DMS79 treated with DMSO at 0.1 percent for 48 hours (cell line): ENCODE measurements around the gene SSBP3.

Experiments used
- DNase-seq: peaks from one replicate; lab custom pipeline; 2025; lab: John Stamatoyannopoulos, UW

The SSBP3 gene

DNA sequence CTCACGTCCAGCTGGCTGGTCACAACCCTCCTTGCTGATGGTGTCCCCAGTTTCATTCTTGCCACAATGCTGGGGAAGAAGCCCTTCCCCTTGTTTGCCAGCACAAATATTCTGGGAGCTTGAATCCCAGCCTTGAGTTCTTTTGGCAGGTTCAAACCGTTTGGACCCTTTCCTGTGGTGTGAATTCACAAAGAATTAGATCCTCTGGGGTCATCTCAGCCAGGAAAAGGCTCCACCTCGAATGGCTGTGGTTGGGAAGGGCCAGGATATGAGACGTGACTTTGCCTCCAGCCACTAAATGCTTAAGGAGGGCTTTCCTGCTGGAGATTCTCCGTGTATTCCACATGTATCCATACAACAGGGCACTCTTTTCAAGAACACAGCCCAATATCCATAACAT, 139.3 kb downstream of the SSBP3 start:
- no peak for DNase-seq

DNA sequence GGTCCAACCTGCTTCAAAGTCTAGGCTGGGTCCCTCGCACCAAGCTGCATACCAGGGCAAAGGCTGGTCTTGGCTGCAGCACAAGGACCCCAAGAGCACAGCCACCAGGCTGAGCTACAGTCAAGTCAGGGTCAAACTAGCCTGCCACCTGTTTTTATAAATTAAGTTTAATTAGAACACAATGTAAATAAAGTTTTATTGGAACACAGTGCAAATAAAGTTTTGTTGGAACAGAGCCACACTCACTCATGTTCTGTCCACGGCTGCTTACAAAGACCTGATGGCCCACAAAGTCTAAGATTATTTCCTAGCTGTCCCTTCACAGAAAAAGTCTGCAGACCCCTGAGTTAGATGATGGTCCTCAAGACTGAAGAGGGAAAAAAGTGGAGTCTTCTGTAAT, 140.0 kb downstream of the SSBP3 start:
- DNase-seq, result no peak

DNA sequence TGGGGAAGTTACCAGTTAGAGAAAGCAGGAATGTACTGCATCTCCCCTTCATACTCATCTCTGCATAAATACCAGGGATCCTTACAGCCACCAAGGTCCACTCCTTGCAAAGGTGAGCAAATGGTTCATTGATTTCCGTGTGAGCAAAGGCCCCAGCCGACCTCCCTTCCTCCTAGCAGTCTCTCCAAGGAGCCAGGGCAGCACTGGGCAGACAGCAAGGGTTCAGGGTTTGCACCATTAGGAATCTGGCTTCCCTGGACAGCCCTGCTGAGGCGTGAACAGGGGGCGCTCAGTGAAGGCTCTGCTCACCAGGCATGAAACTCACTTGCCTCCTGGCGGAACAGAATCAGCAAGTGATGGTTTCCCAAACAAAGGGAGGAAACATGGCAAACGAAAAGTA, 140.5 kb downstream of the SSBP3 start:
- no peak for DNase-seq

DNA sequence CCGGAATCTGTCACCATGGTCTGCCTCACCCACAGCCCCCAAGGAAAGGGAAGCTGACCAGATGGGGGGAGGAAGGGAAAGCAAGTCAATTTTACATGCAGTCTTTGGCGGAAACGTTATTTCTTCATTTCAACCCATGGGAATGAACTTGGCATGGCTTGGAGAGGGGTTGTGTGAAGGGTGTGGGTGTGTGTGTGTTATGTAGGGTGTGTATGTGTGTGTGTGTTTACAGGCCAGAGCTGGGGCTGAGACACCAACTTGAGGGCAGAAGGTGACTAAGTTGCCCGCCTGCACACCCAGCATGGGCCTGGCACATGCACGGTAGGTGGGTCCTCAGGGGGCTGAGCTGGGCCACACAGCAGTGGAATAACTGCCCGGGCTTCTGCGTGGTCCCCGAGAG, 141.1 kb downstream of the SSBP3 start:
- DNase-seq, result no peak

DNA sequence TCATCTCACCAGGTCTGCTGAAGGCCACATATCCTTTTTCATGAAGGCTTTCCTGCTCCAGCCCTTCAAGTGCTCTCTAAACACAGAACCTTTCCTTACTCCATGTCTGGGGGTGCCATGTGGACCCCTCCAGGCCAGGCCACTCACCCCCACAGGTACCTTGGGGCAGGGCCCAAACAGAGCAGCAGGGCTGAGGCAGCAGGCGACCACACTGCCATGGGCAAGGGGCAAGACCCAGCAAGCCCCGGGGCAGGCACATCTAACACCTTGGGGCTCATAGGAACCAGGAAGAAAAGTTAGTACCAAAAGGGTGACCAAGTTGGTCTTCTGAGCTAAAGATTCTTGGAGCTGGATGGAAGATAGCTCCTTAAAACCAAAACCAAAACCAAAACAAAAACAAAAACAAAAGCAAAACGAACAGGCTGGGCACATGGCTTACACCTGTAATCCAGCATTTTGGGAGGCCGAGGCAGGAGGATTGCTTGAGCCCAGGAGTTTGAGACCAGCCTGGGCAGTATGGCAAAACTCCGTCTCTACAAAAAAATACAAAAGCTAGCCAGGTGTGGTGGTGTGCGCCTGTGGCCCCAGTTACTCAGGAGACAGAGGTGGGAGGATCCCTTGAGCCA, 142.5 kb downstream of the SSBP3 start:
- no peak for DNase-seq

DNA sequence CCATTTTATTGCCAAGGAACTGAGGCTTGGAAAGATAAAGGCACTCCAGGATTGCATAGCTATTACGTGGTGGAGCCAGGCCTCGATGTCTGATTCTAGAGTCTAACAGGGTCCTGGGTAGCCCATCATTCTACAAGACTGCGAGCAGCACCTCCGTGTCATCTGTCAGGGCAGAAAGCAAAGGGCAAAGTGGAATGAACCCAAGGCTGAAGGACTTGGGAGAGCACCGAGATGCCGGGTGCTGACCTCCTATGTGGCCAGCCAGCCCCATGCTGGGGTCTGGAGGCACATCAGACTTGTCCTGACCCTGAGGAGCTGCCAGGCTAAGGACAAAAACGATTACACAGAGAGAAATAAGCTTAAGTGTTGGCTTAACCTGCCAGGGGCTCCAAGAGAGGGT, 143.9 kb downstream of the SSBP3 start:
- no peak for DNase-seq

DNA sequence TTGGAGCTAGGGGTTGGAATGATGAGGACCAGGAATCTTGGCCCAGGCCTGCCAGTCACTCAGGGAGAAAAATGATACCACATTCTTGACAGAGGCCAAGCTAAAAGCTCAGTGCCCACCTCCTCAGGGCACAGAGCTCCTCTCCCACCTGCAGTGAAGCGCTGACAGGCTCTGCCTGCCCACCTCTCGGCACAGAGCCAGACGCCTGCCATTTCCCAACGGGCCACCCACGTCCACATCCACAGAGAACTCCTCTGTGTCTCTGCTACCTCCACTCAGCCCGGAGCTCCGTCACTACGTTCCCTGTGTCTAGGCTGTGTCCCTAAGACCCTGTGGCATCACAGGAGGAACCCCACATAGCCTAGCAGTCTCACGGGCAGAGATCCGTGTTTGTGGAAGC, 145.4 kb downstream of the SSBP3 start:
- no peak for DNase-seq

DNA sequence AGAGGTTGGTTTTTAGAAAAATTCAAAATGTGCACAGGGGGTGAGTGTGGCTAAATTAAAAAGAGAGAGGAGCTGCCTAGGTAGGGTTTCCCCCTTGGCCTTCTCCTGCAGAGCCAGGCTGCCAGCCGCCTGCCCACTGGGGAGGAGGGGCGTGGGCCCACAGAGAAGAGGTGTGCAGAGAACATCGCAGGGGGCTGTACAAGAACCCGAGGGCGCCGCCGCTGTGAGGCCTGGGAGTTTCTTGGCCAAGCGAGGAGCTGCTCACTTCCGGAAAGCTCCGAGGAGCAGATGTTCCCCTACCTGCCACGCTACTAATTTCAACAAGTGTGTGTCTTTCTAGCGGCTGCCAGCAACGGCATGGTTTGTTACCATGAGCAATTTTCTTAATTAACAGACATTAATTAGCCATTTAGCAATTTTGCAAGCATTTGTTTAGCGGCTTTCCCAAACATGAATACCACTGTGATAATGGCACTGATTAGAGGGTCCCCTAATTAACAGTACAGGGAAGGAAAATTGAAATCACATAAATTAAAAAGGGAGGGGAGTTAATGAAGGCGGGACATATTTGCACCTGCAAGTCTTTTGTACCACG, 146.6 kb downstream of the SSBP3 start:
- peak; percentile 31 for DNase-seq

DNA sequence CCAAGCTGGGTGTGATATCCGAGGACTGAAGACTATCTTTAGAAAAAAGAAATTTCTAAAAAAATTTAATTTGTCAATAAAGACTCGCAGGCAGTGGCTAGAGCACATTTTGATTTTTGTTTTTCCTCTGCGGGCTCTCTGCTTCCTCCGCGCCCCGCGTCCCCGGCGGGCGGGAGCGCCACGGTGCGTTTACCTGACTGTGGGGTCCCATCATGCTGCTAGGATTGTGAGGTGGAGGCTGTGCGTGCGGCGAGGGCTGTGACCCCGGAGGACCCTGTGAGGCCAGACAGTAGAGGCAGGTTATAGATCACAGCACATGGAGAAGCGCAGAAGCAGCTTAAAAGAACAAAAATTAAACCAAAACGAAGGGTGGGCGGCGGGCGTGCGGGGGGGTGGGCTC, 148.3 kb downstream of the SSBP3 start:
- no peak for DNase-seq

DNA sequence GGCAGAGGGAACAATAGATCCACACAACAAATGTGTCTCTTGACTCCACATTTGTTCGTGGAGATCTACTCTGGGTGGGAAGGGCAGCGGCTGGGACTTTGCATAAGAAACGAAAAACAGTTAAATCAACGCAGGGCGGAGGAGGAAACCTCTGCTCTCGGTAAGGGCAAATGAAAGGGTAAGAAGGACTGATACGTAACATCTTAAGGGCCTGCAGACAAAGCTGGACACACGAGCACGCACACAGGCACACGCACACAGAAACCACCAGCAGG, 148.9 kb downstream of the SSBP3 start:
- no peak for DNase-seq

DNA sequence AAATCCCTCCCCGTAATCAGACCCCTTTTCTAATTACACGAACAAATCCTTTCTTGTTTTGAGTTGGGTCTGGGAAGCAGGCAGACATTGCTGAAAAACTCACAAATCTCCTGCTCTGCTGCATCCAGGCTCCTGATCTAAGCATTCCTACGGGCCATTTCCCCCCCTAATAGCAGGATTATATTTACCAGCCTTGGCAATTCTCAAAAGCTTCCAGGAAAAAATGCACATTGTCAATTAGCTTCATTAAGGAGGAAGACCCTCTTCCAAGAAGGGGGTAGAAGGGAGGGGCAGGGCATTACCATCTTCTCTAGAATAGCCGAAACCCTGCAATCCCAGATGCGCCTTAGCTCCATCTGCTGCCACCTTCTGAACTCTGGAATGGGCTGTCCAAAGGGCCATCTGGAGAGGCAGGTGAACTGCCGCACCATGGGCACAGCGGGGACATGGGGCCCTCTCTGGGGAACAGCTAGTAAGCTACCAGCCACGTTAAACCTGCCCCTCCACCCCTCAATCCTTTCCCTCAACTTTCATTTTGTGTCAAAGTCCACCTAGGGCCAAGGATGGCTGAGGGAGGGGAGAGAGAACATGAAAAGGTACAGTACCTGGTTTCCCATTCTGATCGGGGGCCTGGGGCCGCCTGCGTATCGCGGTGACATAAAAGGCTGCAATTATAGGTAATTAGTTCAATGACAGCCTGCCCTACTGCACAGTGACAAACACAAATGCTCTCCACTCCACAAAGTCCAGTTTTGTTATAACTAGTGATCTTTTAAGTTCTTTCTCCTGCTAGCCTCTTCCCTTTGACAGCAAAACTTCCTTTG, 149.5 kb downstream of the SSBP3 start:
- DNase-seq, result no peak

DNA sequence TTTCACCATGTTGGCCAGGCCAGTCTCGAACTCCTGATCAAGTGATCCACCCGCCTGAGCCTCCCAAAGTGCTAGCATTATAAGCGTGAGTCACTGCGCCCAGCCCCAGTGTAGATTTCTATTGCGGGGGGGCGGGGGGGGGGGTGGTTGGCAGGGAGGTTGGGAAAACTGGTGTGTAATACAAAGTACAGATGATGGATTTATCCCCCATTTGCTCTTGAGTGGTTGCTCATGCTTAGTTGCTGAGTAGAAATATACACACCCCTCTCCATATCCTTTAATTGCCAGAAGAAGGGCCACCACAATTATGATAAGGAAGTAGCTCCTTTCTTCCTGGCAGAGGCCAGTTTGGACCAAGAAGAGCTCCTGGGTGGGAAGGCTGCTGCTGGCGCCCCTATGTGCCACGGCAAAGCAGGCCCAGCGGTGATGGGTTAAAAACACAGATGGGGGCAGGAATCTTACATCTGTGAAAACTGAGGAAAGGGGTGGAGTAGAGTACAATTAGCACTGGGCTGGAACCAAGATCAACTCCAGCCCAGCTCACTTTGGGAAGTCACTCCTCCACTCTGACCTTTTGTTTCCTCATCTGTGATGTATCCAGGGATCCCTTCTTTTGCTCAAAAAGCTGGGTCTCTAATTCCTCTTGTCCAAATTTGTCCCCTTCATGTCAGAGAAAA, 151.0 kb downstream of the SSBP3 start:
- DNase-seq, result peak; percentile 8

DNA sequence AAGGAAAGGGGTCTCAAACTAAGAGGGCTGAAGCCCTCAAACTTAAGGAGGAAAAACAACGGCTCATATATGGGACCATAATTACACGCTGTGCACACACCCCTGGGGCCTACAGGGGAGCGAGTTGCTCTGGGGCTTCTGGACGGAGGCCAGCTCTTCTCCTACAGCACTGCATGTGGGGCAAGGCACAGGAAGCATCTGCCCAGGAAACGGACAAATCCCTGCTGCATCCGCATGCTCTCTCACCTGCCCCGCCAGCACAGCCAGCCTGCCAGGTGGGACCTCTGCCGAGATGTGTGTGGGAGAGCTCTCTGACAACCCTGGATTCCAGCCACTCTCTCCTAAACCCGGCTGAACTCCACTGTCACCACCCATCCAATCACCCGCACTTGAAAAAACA, 152.1 kb downstream of the SSBP3 start:
- DNase-seq, result no peak

DNA sequence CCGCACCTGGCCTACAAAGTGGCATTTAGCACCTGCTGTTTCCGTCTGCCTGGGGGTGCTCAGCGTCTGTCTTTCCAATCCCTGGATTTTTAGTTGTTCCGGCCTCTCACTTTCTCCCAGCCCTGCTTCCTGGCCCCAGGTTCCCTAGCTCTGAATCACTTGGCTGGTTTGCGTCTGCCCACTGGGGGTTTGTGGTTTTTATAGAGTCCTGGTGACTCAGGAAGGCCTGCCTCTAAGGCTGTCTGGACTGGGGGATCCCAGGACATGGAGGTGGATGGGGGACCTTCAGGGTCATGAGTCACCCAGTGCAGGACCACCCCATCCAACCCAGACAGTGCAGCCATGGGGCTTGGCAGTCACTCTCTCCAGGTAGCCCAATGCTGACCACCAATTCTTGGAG, 152.7 kb downstream of the SSBP3 start:
- DNase-seq, result no peak

DNA sequence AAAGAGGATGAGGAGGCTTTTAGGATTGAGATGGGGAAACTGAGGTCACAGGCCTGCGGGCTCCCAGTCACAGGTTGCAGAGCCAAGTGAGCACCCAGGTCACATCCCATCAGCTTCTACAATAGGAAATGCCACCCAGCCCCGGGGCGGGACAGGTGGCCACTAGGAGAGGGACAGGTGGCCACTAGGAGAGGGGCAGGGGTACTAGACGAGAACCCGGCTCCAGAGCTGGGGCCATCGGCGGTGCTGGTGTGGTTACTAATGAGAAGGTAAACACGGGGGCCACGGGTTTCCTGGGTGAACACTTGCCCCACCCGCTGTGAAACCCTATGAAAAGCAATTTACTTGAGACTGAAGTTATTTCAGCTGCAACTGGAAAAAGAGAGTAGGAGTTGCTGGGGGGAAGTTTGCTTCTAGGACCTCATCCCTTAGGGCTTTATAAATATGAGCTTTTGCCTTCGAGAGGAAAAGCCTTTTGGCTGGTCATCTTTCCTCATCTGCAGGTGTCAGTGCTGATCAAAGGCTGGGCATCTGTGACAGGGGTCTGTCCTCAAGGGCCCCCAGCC, 153.7 kb downstream of the SSBP3 start:
- DNase-seq, result no peak

DNA sequence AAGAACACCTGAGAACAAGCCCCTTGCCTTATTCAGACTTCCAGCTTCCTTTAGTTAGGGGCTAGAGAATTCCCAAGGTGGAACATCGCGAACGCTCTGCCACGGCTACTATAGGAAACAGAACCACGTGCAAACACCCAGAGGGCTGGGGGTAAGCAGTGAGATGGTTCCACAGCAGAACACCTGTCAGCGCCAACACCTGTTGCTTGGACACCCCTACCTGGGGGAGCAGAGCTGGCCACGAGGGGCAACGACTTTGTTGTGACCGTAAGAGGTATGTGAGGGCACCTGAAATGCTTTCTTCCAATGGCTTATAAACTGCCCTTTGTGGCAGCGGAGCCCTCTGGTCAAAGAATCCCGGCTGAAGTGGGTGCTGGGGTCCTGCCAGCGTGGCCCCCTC, 155.5 kb downstream of the SSBP3 start:
- no peak for DNase-seq

DNA sequence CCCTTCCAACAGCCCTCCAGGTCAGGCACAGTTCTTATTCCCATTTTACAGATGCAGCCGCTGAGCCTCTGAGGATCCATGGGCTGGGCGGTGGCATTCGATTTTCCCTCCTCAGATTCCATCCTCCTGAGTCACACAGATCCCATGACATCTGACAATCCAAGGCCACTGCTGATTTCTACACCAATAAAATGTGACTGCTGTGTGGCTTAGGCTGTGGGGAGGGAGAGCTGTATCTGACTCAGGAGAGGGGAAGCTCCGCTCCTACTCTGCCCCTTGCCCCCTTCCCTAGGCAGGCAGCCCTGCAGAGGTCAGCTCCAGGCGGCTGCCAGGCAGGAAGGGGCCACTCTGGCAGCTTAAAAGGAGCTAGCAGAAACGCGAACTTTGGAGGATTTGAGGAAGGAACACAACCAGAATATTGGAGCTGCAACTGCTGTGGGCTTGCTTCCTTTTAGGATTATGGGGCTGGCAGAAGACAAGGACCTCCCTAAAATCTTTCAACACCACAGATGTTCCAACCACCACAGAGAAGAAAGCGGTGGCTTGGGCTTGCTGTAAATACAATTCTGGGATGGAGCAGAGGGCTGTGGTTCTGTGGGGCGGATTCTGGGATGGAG, 156.3 kb downstream of the SSBP3 start:
- no peak for DNase-seq

DNA sequence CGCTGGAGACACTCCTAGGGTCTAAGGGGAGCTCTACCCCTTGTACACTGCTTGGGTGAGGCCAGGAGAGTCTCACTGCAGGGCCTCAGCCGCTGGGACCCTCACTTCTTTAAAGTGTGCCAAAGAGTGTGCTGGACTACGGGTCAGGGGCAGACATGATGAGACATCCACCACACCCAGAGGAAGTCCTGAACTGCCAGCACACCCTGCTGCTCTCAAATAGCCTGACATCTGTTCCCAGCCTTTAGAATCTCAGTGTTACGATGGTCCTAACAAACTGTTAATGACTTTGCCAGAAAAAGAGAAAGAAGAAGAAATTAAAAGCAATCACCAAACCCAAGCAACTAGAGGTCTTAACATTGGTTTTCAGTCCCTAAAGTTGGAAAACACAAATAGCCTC, 157.2 kb downstream of the SSBP3 start:
- no peak for DNase-seq

DNA sequence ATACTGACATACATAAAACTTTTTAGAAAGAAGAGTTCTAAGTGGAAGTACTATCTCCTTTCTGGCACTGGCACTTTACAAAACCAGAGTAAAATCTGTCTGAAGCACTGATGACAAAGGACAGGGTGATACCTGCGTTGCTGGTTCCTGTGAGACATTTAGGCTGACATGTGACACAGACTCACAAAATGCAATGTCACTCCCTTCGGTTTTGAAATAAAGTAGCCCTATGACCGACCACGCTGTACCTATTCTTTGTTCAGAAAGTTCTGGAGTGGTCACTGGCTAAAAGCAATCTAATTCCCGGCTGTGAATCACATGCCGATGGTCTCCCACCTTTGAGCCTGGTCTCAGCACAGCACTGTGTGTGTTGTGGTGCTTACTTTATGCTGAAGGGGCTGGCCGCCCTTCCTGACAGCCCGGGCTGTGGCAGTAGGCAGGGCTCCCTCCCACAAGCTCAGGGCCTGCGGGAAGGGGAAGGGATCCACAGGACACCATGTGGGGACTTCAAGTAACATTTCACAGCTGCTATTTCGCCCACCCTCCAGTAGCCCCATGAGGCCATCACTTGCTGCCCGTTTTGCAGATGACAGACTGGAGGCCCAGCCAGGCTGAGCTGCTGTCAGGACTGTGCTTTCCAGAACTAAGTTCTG, 158.2 kb downstream of the SSBP3 start:
- DNase-seq, result no peak

DNA sequence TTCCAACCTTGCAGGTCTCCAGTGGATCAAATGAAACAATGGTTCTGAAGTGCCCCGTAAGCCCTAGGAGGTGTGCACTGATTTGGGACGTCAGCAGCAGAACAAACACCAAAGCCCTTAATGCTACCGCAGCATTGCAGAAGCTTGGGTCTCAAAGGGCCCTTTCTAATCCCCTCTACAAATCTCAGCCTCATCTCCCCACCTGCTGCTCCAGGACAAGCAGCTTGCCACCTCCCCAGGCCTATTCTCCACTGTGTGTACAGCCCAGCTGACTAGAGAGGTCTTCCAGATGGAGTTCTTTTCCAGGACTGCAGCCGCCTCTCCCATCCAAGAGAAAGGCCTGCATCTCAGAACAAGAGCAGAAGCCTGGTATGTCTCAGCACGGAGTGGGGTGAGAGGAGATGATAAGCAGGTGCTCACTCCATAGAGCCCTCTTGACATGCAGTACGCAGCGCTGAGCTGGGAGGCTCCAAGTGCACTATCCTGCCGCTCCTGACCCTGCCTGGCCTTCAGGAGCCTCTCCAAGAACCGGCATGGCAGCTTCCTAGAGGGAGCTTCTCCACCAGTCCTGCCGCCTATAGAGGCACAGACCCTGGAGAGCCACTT, 160.0 kb downstream of the SSBP3 start:
- peak; percentile 5 for DNase-seq

DNA sequence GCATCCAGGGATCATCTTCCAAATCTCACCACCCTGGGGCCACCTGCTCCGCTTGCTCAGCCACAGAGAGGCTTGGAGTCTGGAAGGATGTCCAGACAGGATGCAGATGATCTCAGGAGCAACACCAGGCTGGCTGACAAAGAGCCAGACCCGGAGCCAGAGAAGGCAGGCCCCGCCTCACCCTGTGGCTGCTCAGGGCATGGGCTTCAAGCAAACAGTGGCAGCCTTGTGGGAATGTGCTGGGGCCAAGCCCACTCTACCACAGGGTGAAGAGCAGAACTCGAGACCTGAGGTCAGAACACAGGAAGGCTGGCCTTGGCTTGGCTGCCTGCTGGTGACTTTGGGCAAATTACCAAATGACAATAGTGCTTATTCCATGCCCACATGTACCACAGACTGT, 160.7 kb downstream of the SSBP3 start:
- no peak for DNase-seq
